H1 (cell line): Measurements from ENCODE around the gene NDUFB5. TPM values are rescaled to one million over a fixed set of nuclear protein-coding genes. Genes with fewer than 3 reads are reported as not detected.

Experiments used
- CTCF ChIA-PET: fragments of 300-600 bp; sonication (Branson Sonifier 250); formaldehyde crosslinking; loops from one replicate; lab custom pipeline; 2021; ENCODE audit not compliant: partially characterized antibody; lab: Charles Lee
- POLR2A ChIA-PET: fragments of 300-600 bp; sonication (Branson Sonifier 250); formaldehyde crosslinking; loops from one replicate; lab custom pipeline; 2021; ENCODE audit warnings: inconsistent platforms; ENCODE audit not compliant: partially characterized antibody; lab: Charles Lee
- DNase-seq, 2 experiments: peaks; one replicate each; pipeline versions ENCODE4 v3.0.0 to v3.0.0-alpha.2; 2010 to 2022; ENCODE audit warnings: low spot score in 2 of 2, low read depth in 1 of 2, mixed read lengths in 1 of 2
- FAIRE-seq: peaks from 2 replicates; lab custom pipeline; 2011; peaks lifted over from hg19 to GRCh38; lab: Jason Lieb, UNC
- H2AFZ ChIP-seq: 2 replicates; pipeline ENCODE4 v1.8.1; 2012; ENCODE audit warnings: low read length, inconsistent platforms
- H2AK5ac ChIP-seq: 2 replicates; pipeline ENCODE4 v1.6.1; 2013; ENCODE audit warnings: low read depth, low read length
- H2BK120ac ChIP-seq: replicated peaks from 2 replicates; pipeline ENCODE3; 2013; ENCODE audit warnings: low read depth, low read length, inconsistent platforms
- H2BK12ac ChIP-seq: 2 replicates; pipeline ENCODE4 v1.6.1; 2013; ENCODE audit warnings: low read depth, low read length
- H2BK15ac ChIP-seq: 2 replicates; pipeline ENCODE4 v1.6.1; 2013; ENCODE audit warnings: low read length
- H2BK20ac ChIP-seq: 2 replicates; pipeline ENCODE4 v1.6.1; 2013; ENCODE audit warnings: low read length
- H2BK5ac ChIP-seq: 2 replicates; pipeline ENCODE4 v1.6.1; 2013; ENCODE audit warnings: low read depth, low read length
- H3K14ac ChIP-seq: 2 replicates; pipeline ENCODE4 v1.6.1; 2013; ENCODE audit warnings: inconsistent platforms; ENCODE audit not compliant: insufficient read length
- H3K18ac ChIP-seq: 2 replicates; pipeline ENCODE4 v1.6.1; 2013; ENCODE audit warnings: low read length; ENCODE audit errors: extremely low read depth
- H3K23ac ChIP-seq: 2 replicates; pipeline ENCODE4 v1.6.1; 2013; ENCODE audit warnings: inconsistent platforms; ENCODE audit not compliant: insufficient read length
- H3K23me2 ChIP-seq: 2 replicates; pipeline ENCODE4 v1.6.1; 2013; ENCODE audit warnings: low read depth, low read length
- H3K27ac ChIP-seq: 2 replicates; pipeline ENCODE4 v1.6.1; 2011; ENCODE audit warnings: low read depth, low read length, inconsistent platforms
- H3K27me3 ChIP-seq, 4 experiments: replicated peaks in 1 of 4; 1 replicate in 1 of 4; 2 replicates in 3 of 4; pipeline versions ENCODE4 v1.6.1 to v1.8.1; 2011 to 2013; ENCODE audit warnings: low read length in 3 of 4, mild to moderate bottlenecking in 3 of 4, inconsistent platforms in 2 of 4, mixed read lengths in 2 of 4, moderate library complexity in 1 of 4; ENCODE audit not compliant: control insufficient read depth in 3 of 4, insufficient read depth in 3 of 4; ENCODE audit errors: extremely low read depth in 1 of 4
- H3K36me3 ChIP-seq, 4 experiments: 2 replicates each; pipeline versions ENCODE4 v1.6.1 to v1.8.1; 2011 to 2013; ENCODE audit warnings: mild to moderate bottlenecking in 4 of 4, low read length in 3 of 4, moderate library complexity in 2 of 4, control low read depth in 1 of 4, inconsistent platforms in 1 of 4; ENCODE audit not compliant: insufficient read depth in 4 of 4, control insufficient read depth in 2 of 4
- H3K4ac ChIP-seq: replicated peaks from 2 replicates; pipeline ENCODE3; 2013; ENCODE audit warnings: low read length, low read depth, mixed read lengths, inconsistent platforms; ENCODE audit not compliant: insufficient read length
- H3K4me1 ChIP-seq, 4 experiments: replicated peaks in 1 of 4; 1 replicate in 1 of 4; 2 replicates in 3 of 4; pipeline versions ENCODE4 v1.6.1 to v1.8.1; 2011 to 2013; ENCODE audit warnings: low read length in 3 of 4, inconsistent platforms in 2 of 4, mixed read lengths in 1 of 4; ENCODE audit not compliant: insufficient read depth in 4 of 4, control insufficient read depth in 3 of 4
- H3K4me2 ChIP-seq, 2 experiments: 2 replicates each; pipeline versions ENCODE4 v1.6.1 to v1.8.1; 2011 to 2013; ENCODE audit warnings: low read depth in 2 of 2, low read length in 2 of 2, control low read depth in 1 of 2, inconsistent platforms in 1 of 2, mild to moderate bottlenecking in 1 of 2; ENCODE audit not compliant: insufficient read depth in 1 of 2
- H3K4me3 ChIP-seq, 4 experiments: fragments of 200-600, 300-600 bp in 1 of 4; sonication (generic), shearing (Covaris generic), sonication (Bioruptor Twin) in 1 of 4; 2 replicates each; pipeline versions ENCODE4 v1.5.1 to v1.8.1; 2011 to 2016; ENCODE audit warnings: low read length in 4 of 4, low read depth in 3 of 4, control low read depth in 2 of 4, inconsistent platforms in 2 of 4, mild to moderate bottlenecking in 2 of 4, mixed read lengths in 1 of 4, moderate library complexity in 1 of 4; ENCODE audit not compliant: insufficient read depth in 2 of 4; ENCODE audit errors: extremely low read depth in 1 of 4
- H3K56ac ChIP-seq: replicated peaks from 2 replicates; pipeline ENCODE3; 2013; ENCODE audit warnings: low read depth, mild to moderate bottlenecking, mixed read lengths, low read length, inconsistent platforms; ENCODE audit not compliant: insufficient read length
- H3K79me1 ChIP-seq: 2 replicates; pipeline ENCODE4 v1.6.1; 2013; ENCODE audit warnings: low read depth, low read length, control low read depth
- H3K79me2 ChIP-seq, 2 experiments: 2 replicates each; pipeline versions ENCODE4 v1.6.1 to v1.8.1; 2012 to 2013; ENCODE audit warnings: low read length in 2 of 2, mild to moderate bottlenecking in 2 of 2, inconsistent platforms in 1 of 2; ENCODE audit not compliant: insufficient read depth in 2 of 2, control insufficient read depth in 1 of 2
- H3K9ac ChIP-seq, 4 experiments: replicated peaks in 1 of 4; 1 replicate in 1 of 4; 2 replicates in 3 of 4; pipeline versions ENCODE4 v1.6.1 to v1.8.1; 2011 to 2013; ENCODE audit warnings: low read depth in 3 of 4, low read length in 3 of 4, control low read depth in 2 of 4, mild to moderate bottlenecking in 2 of 4, moderate library complexity in 2 of 4, inconsistent platforms in 1 of 4; ENCODE audit errors: extremely low read depth in 1 of 4
- H3K9me3 ChIP-seq, 2 experiments: 2 replicates each; pipeline versions ENCODE4 v1.6.1 to v1.8.1; 2012 to 2013; ENCODE audit warnings: mild to moderate bottlenecking in 2 of 2, moderate library complexity in 2 of 2, control low read depth in 1 of 2, inconsistent platforms in 1 of 2, low read depth in 1 of 2, low read length in 1 of 2, mixed read lengths in 1 of 2; ENCODE audit not compliant: insufficient read depth in 2 of 2
- H4K20me1 ChIP-seq, 2 experiments: replicated peaks in 1 of 2; 2 replicates each; pipeline versions ENCODE3 to v1.8.1; 2011 to 2013; ENCODE audit warnings: inconsistent platforms in 2 of 2, low read length in 2 of 2, mild to moderate bottlenecking in 1 of 2; ENCODE audit not compliant: insufficient read depth in 2 of 2, control insufficient read depth in 1 of 2
- H4K5ac ChIP-seq: 2 replicates; pipeline ENCODE4 v1.6.1; 2013; ENCODE audit warnings: low read length, low read depth, mixed read lengths, inconsistent platforms; ENCODE audit not compliant: insufficient read length
- H4K8ac ChIP-seq: 2 replicates; pipeline ENCODE4 v1.8.0; 2013; ENCODE audit warnings: mild to moderate bottlenecking, moderate library complexity, low read length, inconsistent platforms; ENCODE audit not compliant: insufficient read depth; ENCODE audit errors: extremely low read depth
- H4K91ac ChIP-seq: replicated peaks from 2 replicates; pipeline ENCODE3; 2013; ENCODE audit warnings: low read length, mixed read lengths, inconsistent platforms; ENCODE audit not compliant: insufficient read length
- BCL11A ChIP-seq, 2 experiments: IDR thresholded peaks; one replicate each; pipeline ENCODE4 v1.6.1; 2011; ENCODE audit warnings: low read depth in 2 of 2, low read length in 2 of 2, mild to moderate bottlenecking in 2 of 2
- CEBPB ChIP-seq: IDR thresholded peaks from 2 replicates; pipeline ENCODE4 v1.6.1; 2012; ENCODE audit warnings: low read depth, low read length
- CHD1 ChIP-seq: IDR thresholded peaks from 2 replicates; pipeline ENCODE4 v1.6.1; 2012; ENCODE audit warnings: low read depth, low read length, improper control_type of control experiment
- CTCF ChIP-seq, 3 experiments: IDR thresholded peaks; 1 replicate in 2 of 3; 2 replicates in 1 of 3; pipeline versions ENCODE4 v1.5.1 to v1.6.1; 2011; ENCODE audit warnings: low read length in 3 of 3, mild to moderate bottlenecking in 3 of 3, inconsistent platforms in 2 of 3, low read depth in 1 of 3, moderate library complexity in 1 of 3; ENCODE audit not compliant: insufficient read depth in 1 of 3; ENCODE audit errors: control extremely low read depth in 1 of 3
- FOSL1 ChIP-seq: IDR thresholded peaks from 2 replicates; pipeline ENCODE4 v1.6.1; 2011; ENCODE audit warnings: mild to moderate bottlenecking, low read depth, low read length, moderate library complexity; ENCODE audit not compliant: insufficient read depth
- MAFK ChIP-seq: IDR thresholded peaks from 2 replicates; pipeline ENCODE4 v1.6.1; 2012; ENCODE audit warnings: low read depth, mild to moderate bottlenecking, improper control_type of control experiment, low read length
- NANOG ChIP-seq: IDR thresholded peaks from 2 replicates; pipeline ENCODE4 v1.6.1; 2011; ENCODE audit warnings: low read length, low read depth, mild to moderate bottlenecking, inconsistent platforms; ENCODE audit not compliant: insufficient read depth, poor library complexity, severe bottlenecking
- RNF2 ChIP-seq: fragments of 200-900, 300-1000 bp; sonication (generic); IDR thresholded peaks from 2 replicates; pipeline ENCODE4 v1.7.1; 2016; ENCODE audit warnings: borderline replicate concordance, low read depth, mild to moderate bottlenecking, antibody characterized with exemption, low read length; ENCODE audit not compliant: poor library complexity, severe bottlenecking; ENCODE audit errors: missing control alignments
- SAP30 ChIP-seq: fragments of 300-600 bp; sonication (generic); IDR thresholded peaks from 2 replicates; pipeline ENCODE4 v1.7.1; 2012; ENCODE audit warnings: low read length, moderate library complexity, mild to moderate bottlenecking, inconsistent platforms; ENCODE audit not compliant: insufficient read depth, insufficient replicate concordance
- SIX5 ChIP-seq: IDR thresholded peaks from 2 replicates; pipeline ENCODE4 v1.6.1; 2011; ENCODE audit warnings: mild to moderate bottlenecking, low read depth, low read length
- YY1 ChIP-seq: IDR thresholded peaks from 2 replicates; pipeline ENCODE4 v1.6.1; 2011; ENCODE audit warnings: low read depth, mild to moderate bottlenecking, low read length
- WGBS, 2 experiments: shearing (Covaris generic) in 1 of 2; methylation state at CpG; one replicate each; pipeline versions ENCODE4 v1.1.6 to v1.1.7; 2013 to 2015; ENCODE audit warnings: low lambda C conversion rate in 2 of 2, mixed read lengths in 2 of 2, inconsistent platforms in 1 of 2, low coverage in 1 of 2, missing lambda C conversion rate in 1 of 2; ENCODE audit not compliant: insufficient replicate concordance in 2 of 2, insufficient coverage in 1 of 2, insufficient read length in 1 of 2; ENCODE audit errors: extremely low coverage in 1 of 2, missing lambda C conversion rate in 1 of 2; 5-methylcytosine and 5-hydroxymethylcytosine counted together
- polyA plus RNA-seq, 7 experiments: library from polyadenylated mRNA; depleted of rRNA in 3 of 7; stranded (reverse) in 5 of 7; unstranded in 2 of 7; fragments of >200 nt in 5 of 7; fragments of 200-250 nt in 2 of 7; gene quantifications; 1 replicate in 5 of 7; 2 replicates in 1 of 7; 4 replicates in 1 of 7; pipeline versions ENCODE4 v1.2.1 to v1.2.3, GENCODE V29; 2011 to 2013; ENCODE audit warnings: missing spikeins in 2 of 7, mixed read lengths in 2 of 7
- total RNA-seq: library from RNA; stranded (reverse); fragmentation: NEBNext Ultra II Directional; extraction: Animal tissue kit (Norgen Biotek cat#: 25700); gene quantifications from 2 replicates; pipeline ENCODE4 v1.2.1, GENCODE V29; 2021

The NDUFB5 gene
- total and polyA plus RNA-seq, 2 of the 8 experiments (the other 6 are each of a cell fraction or from before 2014, with no cell fraction given): 46.1 to 85.8 TPM

GRCh38 chr3:179590669-179591068, 13.9 kb upstream of the NDUFB5 start:
- no peak for FAIRE-seq
- no peak overlapping the region for H2BK12ac ChIP-seq
- ChIA-PET CTCF (interaction anchor here (1.2 to 1.7 kb wide), 3 partner anchors 8 to 14 kb away, joined by 3 to 6 read pairs (median 3); partner anchors contain the start of gene NDUFB5), POLR2A (interaction anchor here (1.3 to 2.0 kb wide), 5 partner anchors 12 to 62 kb away, joined by 4 to 7 read pairs (median 6); partner anchors contain the start of genes ACTL6A, MRPL47, NDUFB5 and USP13)
- no peak overlapping the region for H3K23ac ChIP-seq
- H3K27me3 ChIP-seq: no peaks in the 10 kb centered on the region
- no peak overlapping the region for H2AK5ac ChIP-seq
- no peak overlapping the region for H3K4me3 ChIP-seq
- H3K18ac ChIP-seq: no peak overlapping the region
- H3K36me3 ChIP-seq: peaks cover 7 to 89% (median 53%) of the 10 kb centered on the region in 4 experiments
- no peak overlapping the region for H2BK15ac ChIP-seq
- no peak overlapping the region for H3K4me2 ChIP-seq
- H4K91ac ChIP-seq: no peak overlapping the region
- no peak overlapping the region for H4K5ac ChIP-seq
- H3K4me1 ChIP-seq: no peaks in the 10 kb centered on the region
- no peak overlapping the region for H3K9ac ChIP-seq
- no peak overlapping the region for H3K56ac ChIP-seq
- H3K79me2 ChIP-seq: no peaks in the 10 kb centered on the region; a peak in 1 of 4 replicates
- peaks cover 0 to 2% of the 10 kb centered on the region in 2 experiments for H4K20me1 ChIP-seq
- no peaks in the 10 kb centered on the region for H3K9me3 ChIP-seq
- H3K23me2 ChIP-seq: no peaks in the 10 kb centered on the region
- H2BK120ac ChIP-seq: no peak overlapping the region
- H2BK20ac ChIP-seq: no peak overlapping the region
- WGBS, 2 experiments: 98% methylated on average over 2 of the region's 2 CpGs; no CpG with 5 or more reads in 1 of the 2 experiments
- no peak overlapping the region for H2AFZ ChIP-seq
- H3K79me1 ChIP-seq: no peaks in the 10 kb centered on the region
- DNase-seq: no peak
- no peak overlapping the region for H4K8ac ChIP-seq
- H3K27ac ChIP-seq: no peak overlapping the region
- no peak overlapping the region for H2BK5ac ChIP-seq
- H3K14ac ChIP-seq: no peak overlapping the region
- no peak overlapping the region for H3K4ac ChIP-seq
- TF ChIP-seq RNF2 (no peak), SIX5 (no peak), SAP30 (no peak), FOSL1 (no peak), NANOG (no peak), CEBPB (no peak), BCL11A (IDR thresholded peaks at IDR 0.05; ENCODE audit: low read depth in 2 of 2, low read length in 2 of 2) (no peak), MAFK (no peak), CHD1 (no peak), CTCF (IDR thresholded peaks at IDR 0.05; ENCODE audit: control extremely low read depth in 1 of 3, insufficient read depth in 1 of 3, low read depth in 1 of 3, low read length in 3 of 3) (no peak), YY1 (no peak)
